GM18870 (cell line): ENCODE measurements around the gene SPEF2.
A peak's percentile ranks its signal among the peaks of the same experiment; 100 is the strongest.

ENCODE experiments used
- ATAC-seq: cut with Tn5 transposase; IDR thresholded peaks from one replicate; pipeline ENCODE4 v1.9.1; 2021; ENCODE audit warnings: moderate library complexity; ENCODE audit not compliant: unreplicated experiment

SPEF2 gene

DNA sequence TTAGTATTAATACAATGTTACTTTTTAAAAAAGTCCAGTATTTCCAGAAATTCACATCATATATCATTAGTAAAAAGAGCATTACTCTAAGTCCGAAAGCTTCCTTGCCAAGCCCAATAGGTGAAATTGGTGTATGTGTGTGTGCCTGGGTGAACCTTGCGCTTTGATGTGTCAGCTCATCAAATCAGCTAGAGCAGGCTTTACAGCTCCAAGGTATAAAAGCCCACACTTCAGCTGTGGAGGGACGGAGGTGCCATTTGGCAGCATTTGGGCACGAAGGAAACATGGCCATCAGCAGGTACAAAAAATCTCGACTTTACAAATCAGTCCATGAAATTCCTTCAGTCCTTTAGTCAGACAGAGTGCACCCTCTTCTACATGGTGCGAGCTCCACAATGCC is 162.6 kb downstream of the SPEF2 start:
- no peak for ATAC-seq

DNA sequence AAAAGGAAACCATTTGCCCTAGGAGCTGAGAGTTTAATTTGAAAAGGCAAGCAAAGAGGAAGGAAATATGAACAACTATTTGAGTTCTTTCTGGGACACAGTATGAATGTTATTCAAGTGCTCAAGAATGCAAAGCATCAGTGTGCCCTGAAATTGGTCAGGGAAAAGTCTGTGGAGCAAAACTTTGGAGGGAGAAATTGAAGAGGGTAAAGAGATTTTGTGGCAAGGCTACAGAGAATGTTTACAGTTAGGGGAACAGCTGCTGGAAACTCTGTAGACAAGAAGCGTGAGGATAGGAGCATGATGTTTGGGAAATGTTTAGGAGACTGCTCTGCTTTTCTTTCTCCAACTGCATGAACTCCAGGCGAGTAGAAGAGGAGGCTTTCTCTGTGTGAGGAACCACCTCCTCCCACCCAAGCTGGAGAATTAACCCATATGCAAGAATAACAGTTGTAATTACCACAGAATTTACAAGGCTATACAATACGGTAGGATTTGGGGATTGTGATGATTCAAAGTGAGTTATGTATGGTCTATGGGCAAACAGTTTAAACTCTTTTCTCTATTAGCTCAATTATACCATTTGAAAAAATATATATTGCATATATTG is 163.6 kb downstream of the SPEF2 start:
- ATAC-seq, result no peak

DNA sequence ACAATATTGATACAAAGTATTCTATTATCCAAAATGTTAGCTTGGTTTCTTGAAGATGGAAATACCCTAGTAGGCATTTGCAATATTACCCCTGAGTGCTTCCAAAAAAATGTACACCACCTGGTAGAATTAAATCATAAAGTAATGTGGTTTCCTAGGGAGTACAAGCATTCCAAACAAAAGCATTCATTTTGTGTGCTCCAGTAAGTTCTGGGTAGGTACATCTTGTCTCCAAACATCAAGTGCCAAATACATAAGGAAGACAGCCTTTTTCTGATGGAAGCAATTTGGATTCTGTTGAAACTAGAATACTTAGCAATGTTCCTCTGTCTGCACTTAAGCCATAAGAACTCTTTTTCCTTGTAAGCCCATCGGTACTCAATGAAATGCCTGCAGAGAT is 165.9 kb downstream of the SPEF2 start:
- ATAC-seq, result no peak

DNA sequence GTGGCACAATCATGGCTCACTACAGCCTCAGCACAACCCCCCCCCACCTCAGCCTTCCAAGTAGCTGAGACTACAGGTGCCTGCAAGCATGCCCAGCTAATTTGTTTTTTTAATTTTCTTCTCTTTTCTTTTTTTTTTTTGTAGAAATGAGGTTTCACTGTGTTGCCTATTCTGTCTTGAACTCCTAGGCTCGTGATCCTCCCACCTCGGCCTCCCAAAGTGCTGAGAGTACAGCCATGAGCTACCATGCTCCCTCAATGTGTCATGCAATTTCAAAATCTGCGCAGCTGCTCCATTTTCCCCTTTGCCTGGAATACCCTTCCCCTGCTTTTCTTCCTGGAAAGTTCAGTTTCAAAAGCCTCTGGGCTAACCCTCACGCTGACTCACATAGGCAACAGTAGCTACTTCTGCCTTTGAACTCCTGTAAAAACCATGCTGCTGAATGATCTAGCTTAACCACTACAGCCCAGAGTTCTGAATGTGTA is 168.0 kb downstream of the SPEF2 start:
- no peak for ATAC-seq

DNA sequence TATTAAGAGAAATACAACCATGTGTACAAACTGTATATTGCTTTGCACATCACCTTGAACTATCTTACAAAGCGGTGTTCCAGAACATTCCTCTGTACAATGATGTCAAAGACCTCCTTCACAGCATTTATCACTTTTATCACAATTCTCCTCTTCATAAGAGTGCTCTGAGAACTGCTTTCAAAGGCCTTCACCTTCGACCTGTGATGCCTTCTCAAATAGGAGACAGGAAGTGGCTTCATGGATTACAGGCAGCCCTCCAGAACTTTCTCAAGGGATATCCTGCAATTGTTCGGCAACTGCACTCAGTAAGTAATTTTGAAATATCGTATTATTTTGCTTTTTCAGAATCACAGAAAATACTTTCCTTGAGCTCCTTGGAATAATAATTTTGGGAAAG is 171.1 kb downstream of the SPEF2 start:
- ATAC-seq, result no peak

DNA sequence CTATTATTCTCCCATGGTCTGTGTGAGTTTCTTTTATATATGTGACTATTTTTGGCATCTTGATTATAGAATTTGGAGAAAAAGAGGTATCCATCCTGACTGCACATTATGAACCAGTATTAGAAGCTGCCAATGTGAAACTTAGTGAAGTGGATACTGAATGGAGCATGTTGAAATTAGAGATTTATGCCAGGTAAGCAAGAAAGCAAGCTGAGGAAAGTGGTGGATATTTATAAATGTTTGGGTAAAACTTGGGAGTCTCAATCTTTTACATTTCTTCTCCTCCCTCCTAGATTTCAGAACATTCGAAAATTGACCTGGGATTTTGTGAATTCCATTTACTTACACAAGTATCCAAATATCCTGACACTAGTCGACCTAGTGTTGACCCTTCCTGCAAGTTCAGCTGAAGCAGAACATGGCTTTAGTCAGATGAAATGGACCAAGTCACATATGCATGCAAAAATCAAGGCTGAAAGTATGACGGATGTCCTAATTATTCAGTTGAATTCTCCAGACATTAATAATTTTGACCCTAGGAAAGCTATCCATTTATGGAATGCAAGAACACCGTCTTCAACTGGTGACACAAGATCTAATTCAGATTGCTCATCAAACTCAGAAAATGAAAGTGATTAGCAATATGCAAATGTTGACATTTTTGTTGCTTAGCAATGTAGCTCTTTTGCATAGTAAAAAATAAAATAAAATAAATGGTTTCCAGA is 172.2 kb downstream of the SPEF2 start:
- no peak for ATAC-seq

DNA sequence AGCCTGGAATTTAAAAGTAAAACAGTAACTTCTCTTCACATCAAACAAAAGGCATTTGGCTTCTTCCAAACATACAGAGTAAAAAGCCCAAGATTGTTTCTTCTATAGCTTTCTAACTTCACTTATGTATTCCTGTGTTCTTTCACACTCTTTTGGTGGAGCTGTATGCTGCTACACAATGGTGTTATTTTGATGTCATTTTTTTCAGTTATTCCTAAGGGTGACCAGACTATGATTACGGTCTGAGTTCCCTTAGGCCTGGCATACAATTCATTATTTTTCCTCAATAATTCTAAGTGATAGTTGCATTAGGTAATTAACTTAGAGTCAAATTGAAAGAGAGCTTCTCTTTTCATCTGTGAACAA is 172.8 kb downstream of the SPEF2 start:
- ATAC-seq, result no peak

DNA sequence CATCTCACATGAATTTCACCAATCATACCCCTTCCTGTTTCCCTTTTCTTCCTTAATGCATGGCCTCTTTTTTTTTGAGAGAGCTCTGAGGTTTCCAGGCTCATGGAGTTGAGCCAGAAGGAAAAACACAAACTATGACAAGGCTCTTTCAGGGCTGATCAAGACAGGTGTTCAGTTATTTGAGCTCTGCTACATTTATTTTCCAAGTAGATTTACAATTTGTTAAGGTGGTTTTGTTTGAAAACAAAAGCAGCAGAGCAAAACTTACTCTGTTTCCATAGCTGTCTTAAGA is 176.6 kb downstream of the SPEF2 start:
- ATAC-seq, result no peak

DNA sequence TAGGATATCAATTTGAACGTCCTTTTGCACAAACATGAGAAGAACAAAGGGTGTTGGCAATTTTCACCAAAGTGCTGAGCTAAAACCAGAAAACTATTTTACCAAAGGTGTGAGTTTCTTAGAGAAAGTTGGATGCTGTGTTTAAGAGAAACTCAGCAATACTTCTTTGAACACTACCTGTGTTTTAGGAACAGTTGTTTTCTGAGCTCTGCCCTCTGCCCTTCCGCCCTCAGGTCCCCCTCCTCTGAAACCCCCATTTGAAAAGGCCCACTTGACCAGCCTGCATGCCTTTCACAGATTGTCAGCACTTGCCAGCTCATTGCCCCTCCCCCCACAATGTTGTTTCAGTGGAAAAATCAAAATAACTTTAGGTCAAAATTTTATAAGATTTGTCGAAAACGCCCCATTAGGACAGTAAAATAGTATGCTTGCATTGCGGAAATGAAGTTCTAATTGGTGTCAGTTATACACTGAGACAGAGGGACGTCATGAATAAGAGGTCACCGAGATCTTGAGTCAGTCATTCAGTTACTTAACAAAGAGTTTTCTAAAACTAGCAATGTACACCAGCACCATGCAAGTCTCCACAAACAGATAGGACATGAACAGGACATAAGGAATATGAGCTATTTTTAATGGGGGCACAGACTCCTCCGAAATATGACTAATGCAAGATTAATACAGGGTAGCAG is 177.2 kb downstream of the SPEF2 start:
- no peak for ATAC-seq

DNA sequence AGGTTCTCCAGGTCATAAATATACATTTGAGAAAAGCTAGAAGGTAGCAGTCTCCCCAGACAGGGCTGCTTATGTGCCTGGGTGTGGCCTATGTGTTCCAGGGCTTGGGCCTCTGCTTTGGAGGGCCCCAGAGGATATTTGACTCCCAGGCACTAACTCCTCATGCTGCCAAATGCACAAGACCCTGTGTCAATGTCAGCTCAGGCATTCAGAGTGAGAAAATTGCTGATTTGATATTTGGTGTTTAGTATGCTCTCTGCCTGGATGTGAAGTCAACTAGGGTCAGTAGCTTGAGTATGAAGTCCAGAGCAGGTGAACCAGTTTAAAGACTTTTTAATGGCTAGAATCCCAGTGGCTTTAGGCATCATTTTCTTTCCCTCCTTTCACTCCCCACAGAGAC is 181.5 kb downstream of the SPEF2 start:
- ATAC-seq, result no peak

DNA sequence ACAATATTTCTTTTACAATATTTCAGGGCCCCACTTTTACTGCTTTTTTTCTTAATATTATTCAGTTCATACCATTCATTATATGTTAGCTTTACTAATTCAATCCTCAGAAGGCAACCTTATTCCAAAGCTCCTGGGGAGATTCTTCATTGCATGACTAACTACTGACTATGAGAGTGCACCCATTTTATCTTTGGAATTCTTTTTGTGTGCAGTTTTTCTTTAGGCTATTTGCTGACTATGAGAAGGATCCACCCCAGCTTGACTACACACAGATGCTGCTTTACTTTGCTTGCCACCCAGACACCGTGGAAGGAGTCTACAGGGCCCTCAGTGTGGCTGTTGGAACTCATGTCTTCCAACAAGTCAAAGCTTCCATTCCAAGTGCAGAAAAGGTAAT is 182.1 kb downstream of the SPEF2 start:
- ATAC-seq, result no peak

DNA sequence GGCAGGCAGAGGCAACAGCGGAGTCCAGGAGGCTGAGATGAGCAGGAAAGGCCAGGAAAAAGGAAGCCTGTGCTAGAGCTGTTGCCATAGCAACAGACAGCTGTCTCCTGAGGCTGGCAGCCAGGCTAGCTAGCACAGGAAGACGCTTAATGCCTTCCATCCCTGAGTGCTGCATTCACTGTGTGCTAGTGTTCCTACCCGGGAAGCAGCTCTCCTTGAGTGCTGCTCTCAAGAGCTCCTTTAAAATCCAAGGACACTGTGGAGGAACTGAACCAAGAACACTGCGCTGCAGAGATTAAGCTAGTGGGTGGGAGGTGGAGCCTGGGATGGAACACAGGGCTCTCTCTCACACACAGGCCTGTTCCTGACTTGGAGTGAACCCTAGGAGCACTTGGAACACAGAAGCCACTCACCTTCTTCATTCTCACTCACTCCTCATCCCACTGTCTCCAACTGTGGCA is 185.6 kb downstream of the SPEF2 start:
- ATAC-seq, result no peak

DNA sequence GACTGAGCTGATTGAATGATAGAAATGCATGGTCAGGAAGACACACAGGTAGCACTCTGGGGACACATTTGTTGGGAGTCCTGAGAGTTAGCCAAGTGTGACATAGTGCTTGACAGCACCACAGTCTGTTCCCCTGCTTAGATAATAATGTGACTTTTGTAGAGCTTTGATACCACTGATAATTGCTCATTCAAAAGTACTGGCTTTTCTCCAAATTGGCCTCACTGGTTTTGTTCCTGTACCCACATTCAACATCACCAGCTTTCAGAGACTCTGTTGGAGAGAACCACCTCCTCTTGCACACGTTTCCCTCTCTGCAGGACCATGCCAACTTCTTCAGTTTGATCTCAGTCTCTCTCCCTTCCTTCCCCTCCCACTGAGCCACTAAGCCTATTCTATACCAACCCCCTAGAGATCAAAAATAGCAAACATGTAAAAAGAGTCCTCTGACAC is 186.6 kb downstream of the SPEF2 start:
- ATAC-seq, result no peak

DNA sequence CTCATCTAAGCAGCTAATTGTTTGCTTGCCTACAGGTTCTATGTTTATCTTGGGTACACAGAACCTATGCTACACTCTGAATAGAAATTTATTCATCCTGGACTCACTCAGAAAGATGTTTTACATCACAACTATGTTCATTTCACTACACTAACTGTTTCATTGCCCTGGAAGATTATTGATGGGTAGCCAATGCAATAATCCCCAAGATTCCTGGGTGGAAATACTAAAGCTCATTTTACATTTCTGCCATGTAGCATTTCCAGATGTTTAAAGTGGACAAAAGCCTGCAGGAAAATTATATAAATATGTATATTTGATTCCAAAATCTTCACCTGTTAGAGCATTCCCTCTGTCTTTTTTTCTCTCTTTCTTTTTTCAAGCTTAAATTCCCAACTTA is 187.2 kb downstream of the SPEF2 start:
- no peak for ATAC-seq

DNA sequence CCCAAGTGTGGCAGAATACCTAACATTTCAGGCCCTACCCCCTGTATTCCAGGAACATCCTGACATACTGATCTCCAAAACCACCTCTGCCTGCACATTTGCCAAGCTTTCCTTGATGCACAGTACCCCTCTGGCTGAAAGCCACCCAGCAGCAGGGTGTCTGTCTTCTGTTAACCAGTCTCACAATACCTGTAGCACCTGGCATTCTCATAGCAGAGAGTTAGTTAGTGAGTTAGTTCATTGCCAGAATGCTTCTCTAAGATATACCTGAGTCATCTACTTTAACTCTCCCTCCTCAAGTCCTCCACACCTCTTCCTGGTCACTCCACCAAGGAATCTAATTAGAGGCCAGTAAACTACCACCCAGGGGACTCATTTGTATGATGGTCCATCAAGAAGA is 192.9 kb downstream of the SPEF2 start:
- ATAC-seq, result no peak

DNA sequence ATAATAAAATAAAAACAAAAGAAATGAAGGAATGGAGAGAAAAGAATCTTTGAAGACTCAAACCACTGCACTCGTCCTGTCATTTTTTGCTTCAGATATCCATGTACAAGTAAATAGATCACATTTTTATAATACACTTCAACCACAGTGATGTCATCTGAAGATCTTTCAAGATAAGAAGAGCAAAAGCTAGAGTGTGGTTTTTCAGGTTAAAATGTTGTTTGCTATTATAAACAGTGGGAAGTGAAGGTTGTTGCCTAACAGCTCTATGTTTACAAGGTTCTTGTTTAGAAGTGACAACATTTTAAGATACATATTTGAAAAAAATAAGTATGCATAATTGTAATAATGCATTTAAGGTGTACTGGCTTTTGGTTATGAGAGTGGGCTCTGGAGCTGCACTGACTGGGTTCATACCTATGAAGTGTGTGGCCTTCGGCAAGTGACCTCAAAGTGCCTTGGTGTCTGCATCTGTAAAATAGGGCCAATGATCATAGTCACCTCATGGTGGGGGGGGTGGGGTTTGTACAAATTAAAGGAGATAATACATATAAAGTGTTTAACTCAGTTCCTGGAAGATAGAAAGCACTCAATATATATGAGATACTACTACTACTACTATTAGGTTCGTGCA is 193.6 kb downstream of the SPEF2 start:
- ATAC-seq, result no peak

DNA sequence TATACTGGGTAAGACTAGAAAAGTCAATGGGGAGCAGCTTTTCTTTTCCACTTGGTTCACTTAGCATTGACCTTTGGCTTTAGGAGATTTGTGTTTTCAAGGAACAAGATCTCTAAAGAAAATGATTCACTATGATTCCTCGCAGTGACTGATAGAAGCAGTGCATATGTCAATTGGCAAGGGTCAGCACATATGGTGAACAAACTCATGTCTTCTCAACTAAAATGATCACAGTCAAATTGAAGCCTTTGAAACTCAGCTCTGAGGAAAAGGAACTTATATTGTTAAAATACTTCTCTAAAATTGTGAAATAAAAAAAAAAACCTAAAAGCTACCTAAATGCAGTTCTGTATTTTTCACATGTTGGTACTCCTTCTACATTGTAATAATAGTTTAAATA is 195.9 kb downstream of the SPEF2 start:
- ATAC-seq, result no peak

DNA sequence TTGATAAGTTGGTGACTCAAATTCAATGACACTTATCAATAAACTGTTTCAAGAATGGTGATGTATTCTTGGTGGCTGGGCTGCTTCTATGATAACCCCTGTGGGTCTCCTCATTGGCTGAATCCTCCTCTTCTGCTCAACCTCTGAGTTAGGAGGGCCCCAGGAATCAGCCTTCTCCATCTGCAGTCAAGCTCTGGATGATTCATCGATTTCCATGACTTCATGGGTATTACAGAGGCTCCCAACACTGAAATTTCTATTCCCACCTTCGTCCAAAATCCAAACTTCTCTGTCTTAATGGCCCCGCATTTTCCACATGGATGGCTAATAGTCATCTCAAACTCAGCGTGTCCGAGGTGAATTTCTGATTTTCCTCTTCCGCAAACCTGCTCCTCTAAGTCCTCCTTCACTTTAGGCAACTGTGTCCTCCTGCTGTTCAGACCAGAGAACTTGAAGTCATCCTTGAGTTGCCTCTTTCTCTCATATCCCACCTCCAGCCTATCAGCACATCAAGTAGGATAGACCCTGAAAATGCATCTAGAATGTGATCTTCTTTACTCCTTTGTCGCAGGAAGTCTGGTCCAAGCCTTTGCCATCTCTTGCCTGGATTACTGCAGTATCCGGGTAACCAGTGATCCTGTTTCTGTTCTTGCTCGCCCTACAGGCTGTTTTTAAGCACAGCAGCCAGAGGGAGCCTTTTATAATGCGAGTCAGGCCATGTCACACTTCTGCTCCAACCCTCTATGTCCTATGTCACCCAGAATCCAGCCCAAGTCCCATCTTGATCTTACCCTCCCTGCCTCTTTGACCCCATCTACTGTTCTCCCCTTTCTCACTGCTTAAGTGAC is 197.7 kb downstream of the SPEF2 start:
- peak; percentile 45 for ATAC-seq

DNA sequence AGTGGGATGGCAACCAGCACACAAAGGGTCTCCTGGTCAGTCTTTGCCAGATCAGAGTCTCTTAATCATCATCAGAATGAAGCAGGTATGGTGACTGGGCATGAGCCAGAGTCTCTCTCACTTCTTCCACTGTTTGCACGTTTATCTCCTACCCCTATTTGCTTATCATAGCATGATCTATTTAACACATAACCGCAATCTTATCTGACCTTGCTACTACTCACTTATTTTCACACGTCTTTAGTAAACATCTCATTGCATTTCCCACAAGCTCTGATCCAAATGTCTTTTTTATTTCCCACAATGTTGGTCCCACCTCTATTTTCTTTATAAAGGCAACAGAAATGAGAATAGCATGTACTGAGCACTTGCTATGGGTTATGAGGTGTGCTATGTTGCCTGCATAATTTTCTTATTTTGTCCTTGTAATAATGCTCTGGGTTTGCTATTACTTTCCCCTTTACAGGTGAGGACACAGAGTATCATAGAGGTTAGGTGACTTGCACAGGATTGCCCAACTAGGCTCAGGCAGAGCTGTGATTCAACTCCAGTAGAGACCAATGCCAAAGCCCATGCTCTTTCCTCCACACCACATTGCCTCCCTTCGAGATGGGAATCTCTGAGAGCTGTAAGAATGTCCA is 199.3 kb downstream of the SPEF2 start:
- no peak for ATAC-seq

DNA sequence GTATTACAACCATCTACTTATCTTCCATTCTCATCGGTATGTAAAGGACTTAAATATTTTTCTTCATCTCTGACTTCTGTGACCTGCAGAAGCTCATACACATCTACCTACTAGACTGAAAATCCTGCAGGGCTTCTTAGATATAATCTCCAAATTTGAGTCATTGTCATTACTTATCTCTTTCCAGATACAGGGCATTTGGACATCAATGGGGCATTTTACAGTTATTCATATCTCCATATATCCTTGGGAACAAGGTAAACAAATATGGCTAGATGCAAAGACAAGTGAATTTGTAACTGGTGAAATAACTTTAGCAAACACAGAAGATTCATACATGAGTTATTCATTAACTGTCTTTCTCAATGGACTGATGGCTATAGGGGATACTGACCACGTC is 201.4 kb downstream of the SPEF2 start:
- ATAC-seq, result no peak
